ACC112 (cell line): ENCODE measurements around the gene PSMF1.

Experiments used
- H2AFZ ChIP-seq: fragments of 200-600 bp; sonication (generic); one replicate; pipeline ENCODE4 v1.6.0; 2017; ENCODE audit warnings: antibody characterized with exemption, low read length; ENCODE audit not compliant: unreplicated experiment
- H3K27ac ChIP-seq: fragments of 200-600 bp; sonication (generic); 2 replicates; pipeline ENCODE4 v1.5.1; 2014; ENCODE audit warnings: low read depth, mild to moderate bottlenecking, antibody characterized with exemption, low read length, moderate library complexity
- H3K27me3 ChIP-seq: fragments of 200-600 bp; sonication (generic); 2 replicates; pipeline ENCODE4 v1.6.1; 2014; ENCODE audit warnings: mild to moderate bottlenecking, antibody characterized with exemption, low read length, moderate library complexity, mixed read lengths; ENCODE audit not compliant: insufficient read depth
- H3K36me3 ChIP-seq: fragments of 200-600 bp; sonication (generic); 2 replicates; pipeline ENCODE4 v1.6.1; 2016; ENCODE audit warnings: mild to moderate bottlenecking, antibody characterized with exemption, low read length, moderate library complexity, mixed read lengths; ENCODE audit not compliant: insufficient read depth
- H3K4me1 ChIP-seq: fragments of 200-600 bp; sonication (generic); one replicate; pipeline ENCODE4 v1.6.1; 2016; ENCODE audit warnings: low read length, mixed read lengths; ENCODE audit not compliant: insufficient read depth, unreplicated experiment, control insufficient read depth
- H3K4me3 ChIP-seq: fragments of 200-600 bp; sonication (generic); 2 replicates; pipeline ENCODE4 v1.5.1; 2014; ENCODE audit warnings: mild to moderate bottlenecking, low read depth, low read length
- H3K79me2 ChIP-seq: fragments of 200-600 bp; sonication (generic); one replicate; pipeline ENCODE4 v1.6.0; 2016; ENCODE audit warnings: low read length; ENCODE audit not compliant: control insufficient read depth, unreplicated experiment, insufficient read depth

The PSMF1 gene

GRCh38 chr20:1122388-1123315 lies 4.2 kb downstream of the PSMF1 start:
- peak overlapping the region; percentile 51 for H3K4me3 ChIP-seq
- peak overlapping the region; percentile 66 for H3K27ac ChIP-seq
- H3K79me2 ChIP-seq, result peaks cover 72% of the 10 kb centered on the region
- H2AFZ ChIP-seq, result no peak overlapping the region
- H3K27me3 ChIP-seq, result no peaks in the 10 kb centered on the region
- peaks cover 34% of the 10 kb centered on the region for H3K4me1 ChIP-seq
- peaks cover 11% of the 10 kb centered on the region for H3K36me3 ChIP-seq

DNA sequence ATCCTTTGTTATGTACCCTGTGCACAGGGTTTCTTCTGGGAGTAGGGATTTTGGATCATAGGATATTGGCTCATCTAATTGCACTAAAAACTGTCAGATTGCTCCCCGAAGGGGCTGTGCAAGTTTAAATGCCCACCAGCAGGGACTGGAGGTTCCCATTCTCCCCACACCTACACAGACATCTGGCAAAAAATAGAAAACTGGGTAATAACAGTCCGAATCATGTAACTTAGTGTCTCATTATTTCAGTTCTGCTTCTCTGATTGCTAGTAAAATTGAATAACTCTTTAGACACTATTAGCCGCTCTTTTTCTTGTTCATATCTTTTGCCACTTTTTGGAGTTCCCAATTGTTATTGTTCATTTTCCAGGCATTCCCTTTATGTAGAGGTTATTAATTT lies 5.3 kb downstream of the PSMF1 start:
- Histone ChIP-seq H3K27me3 (no peaks in the 10 kb centered on the region), H3K4me1 (peaks cover 34% of the 10 kb centered on the region), H3K36me3 (peaks cover 19% of the 10 kb centered on the region), H2AFZ (no peak overlapping the region), H3K27ac (no peak overlapping the region), H3K79me2 (peaks cover 66% of the 10 kb centered on the region), H3K4me3 (no peak overlapping the region)

- H3K27ac ChIP-seq, result no peak overlapping the region
- no peaks in the 10 kb centered on the region for H3K27me3 ChIP-seq
- peaks cover 23% of the 10 kb centered on the region for H3K36me3 ChIP-seq
- H3K79me2 ChIP-seq, result peaks cover 58% of the 10 kb centered on the region
- H2AFZ ChIP-seq, result no peak overlapping the region
- H3K4me3 ChIP-seq, result no peak overlapping the region
- H3K4me1 ChIP-seq, result peaks cover 34% of the 10 kb centered on the region
Measured at GRCh38 chr20:1124421-1124820, 6.0 kb downstream of the PSMF1 start.

- Histone ChIP-seq H3K36me3 (peaks cover 31% of the 10 kb centered on the region), H3K27ac (no peak overlapping the region), H3K79me2 (peaks cover 54% of the 10 kb centered on the region)
Measured at GRCh38 chr20:1125277-1125676, 6.9 kb downstream of the PSMF1 start.

GRCh38 chr20:1127840-1128239 lies 9.4 kb downstream of the PSMF1 start:
- peaks cover 3% of the 10 kb centered on the region for H3K4me1 ChIP-seq
- peaks cover 56% of the 10 kb centered on the region for H3K36me3 ChIP-seq
- H3K4me3 ChIP-seq, result no peak overlapping the region
- H3K27me3 ChIP-seq, result no peaks in the 10 kb centered on the region
- no peak overlapping the region for H3K27ac ChIP-seq
- peaks cover 45% of the 10 kb centered on the region for H3K79me2 ChIP-seq
- no peak overlapping the region for H2AFZ ChIP-seq

More at GRCh38 chr20:1125277-1125676, 6.9 kb downstream of the PSMF1 start:
- H3K27me3 ChIP-seq, result no peaks in the 10 kb centered on the region
- H3K4me1 ChIP-seq, result peaks cover 26% of the 10 kb centered on the region
- no peak overlapping the region for H2AFZ ChIP-seq
- no peak overlapping the region for H3K4me3 ChIP-seq

GRCh38 chr20:1130058-1130694 lies 11.8 kb downstream of the PSMF1 start:
- Histone ChIP-seq H3K79me2 (peaks cover 23% of the 10 kb centered on the region), H3K27ac (no peak overlapping the region), H3K4me3 (no peak overlapping the region), H2AFZ (no peak overlapping the region), H3K36me3 (peaks cover 61% of the 10 kb centered on the region), H3K4me1 (no peaks in the 10 kb centered on the region), H3K27me3 (no peaks in the 10 kb centered on the region)

GRCh38 chr20:1130847-1131246 lies 12.4 kb downstream of the PSMF1 start:
- Histone ChIP-seq H3K4me3 (no peak overlapping the region), H3K27ac (no peak overlapping the region), H3K27me3 (no peaks in the 10 kb centered on the region), H3K36me3 (peaks cover 65% of the 10 kb centered on the region), H2AFZ (no peak overlapping the region), H3K4me1 (no peaks in the 10 kb centered on the region), H3K79me2 (peaks cover 17% of the 10 kb centered on the region)

DNA sequence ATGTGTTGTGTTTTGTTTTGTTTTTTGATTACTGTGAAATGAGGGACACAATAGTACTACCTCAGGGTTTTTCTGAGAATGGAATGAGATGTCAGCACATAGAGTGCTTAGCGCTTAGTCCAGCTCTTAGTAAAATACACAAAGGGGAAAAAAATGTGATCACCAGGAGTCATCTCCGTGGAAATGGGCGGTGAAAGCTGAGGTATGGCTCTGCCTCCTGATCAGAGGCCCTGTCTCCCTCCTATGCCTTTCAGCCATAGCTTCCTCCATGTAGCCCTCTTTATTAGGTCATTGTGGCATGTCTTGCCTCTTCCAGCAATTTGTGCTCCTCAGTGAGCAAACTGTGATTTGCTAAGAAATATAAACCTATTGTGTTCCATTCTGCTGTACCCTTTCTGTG lies 13.0 kb downstream of the PSMF1 start:
- Histone ChIP-seq H3K27me3 (no peaks in the 10 kb centered on the region), H2AFZ (no peak overlapping the region), H3K4me1 (no peaks in the 10 kb centered on the region), H3K79me2 (peaks cover 15% of the 10 kb centered on the region), H3K27ac (no peak overlapping the region), H3K36me3 (peaks cover 70% of the 10 kb centered on the region), H3K4me3 (no peak overlapping the region)

DNA sequence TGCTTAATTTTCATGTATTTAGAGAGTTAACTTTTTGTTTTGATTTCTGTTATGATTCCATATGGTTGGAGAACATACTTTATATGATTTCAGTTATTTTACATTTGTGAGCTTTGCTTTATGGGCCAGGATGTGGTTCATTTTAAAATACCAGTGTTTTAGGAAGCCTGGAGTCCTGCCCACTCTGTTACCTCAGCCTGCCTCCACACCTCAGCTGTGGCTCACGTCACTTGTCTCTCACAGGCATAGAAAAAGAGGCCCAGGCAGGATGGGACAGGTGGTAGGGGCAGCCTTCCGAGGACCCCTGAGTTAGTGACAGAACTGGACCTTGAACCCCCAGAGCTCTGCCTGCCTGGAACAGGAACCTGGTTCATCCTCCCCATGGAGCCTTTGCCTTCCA lies 16.0 kb downstream of the PSMF1 start:
- H3K79me2 ChIP-seq, result peaks cover 15% of the 10 kb centered on the region
- H3K4me3 ChIP-seq, result no peak overlapping the region
- no peak overlapping the region for H3K27ac ChIP-seq
- peaks cover 69% of the 10 kb centered on the region for H3K36me3 ChIP-seq
- H3K4me1 ChIP-seq, result no peaks in the 10 kb centered on the region
- H3K27me3 ChIP-seq, result no peaks in the 10 kb centered on the region
- H2AFZ ChIP-seq, result no peak overlapping the region

DNA sequence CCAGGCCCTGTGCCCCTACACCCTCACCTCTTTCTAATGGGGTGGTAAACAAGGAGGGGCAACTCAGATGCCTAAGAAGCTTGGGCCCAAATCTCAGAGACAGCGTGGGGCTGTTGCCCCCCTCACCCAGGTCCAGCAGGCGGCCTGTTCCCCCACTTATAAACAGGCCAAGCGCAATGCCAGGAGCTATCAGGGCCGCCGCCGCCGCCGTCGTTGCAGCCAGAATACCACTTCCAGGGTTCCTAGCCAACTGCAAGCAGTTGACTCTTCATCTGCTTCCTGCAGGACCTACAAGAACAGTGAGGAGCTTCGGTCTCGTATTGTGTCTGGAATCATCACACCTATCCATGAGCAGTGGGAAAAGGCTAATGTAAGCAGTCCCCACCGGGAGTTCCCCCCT lies 16.4 kb downstream of the PSMF1 start:
- H3K27ac ChIP-seq, result no peak overlapping the region
- peaks cover 64% of the 10 kb centered on the region for H3K36me3 ChIP-seq
- no peak overlapping the region for H3K4me3 ChIP-seq
- no peaks in the 10 kb centered on the region for H3K4me1 ChIP-seq
- no peak overlapping the region for H2AFZ ChIP-seq
- no peaks in the 10 kb centered on the region for H3K27me3 ChIP-seq
- H3K79me2 ChIP-seq, result peaks cover 14% of the 10 kb centered on the region

DNA sequence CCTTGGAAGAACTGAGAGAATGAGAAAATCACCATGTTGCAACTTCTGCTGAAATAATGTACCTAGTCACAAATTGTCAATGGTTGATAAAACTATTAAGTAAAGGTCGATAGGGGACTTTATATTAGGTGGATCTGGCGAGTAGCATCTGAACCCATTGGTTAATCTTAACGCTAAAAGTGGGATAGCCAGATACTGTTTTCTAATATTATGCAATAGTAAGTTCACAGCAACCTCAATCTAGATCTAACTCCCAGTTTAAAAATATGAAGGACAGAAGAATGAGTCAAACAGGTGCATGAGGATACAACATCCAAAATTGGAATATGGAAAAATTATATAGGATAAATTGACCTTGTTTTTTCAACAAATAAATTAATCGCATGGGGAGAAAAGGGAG lies 18.8 kb downstream of the PSMF1 start:
- no peak overlapping the region for H3K4me3 ChIP-seq
- H3K27ac ChIP-seq, result no peak overlapping the region
- H3K27me3 ChIP-seq, result no peaks in the 10 kb centered on the region
- peaks cover 47% of the 10 kb centered on the region for H3K36me3 ChIP-seq
- no peak overlapping the region for H2AFZ ChIP-seq
- no peaks in the 10 kb centered on the region for H3K79me2 ChIP-seq
- H3K4me1 ChIP-seq, result no peaks in the 10 kb centered on the region
